DND-41 (cell line): ENCODE results near the gene STK32B.

Source experiments
- ATAC-seq: fragments of 200-7000 bp; cut with Tn5 transposase; 3 replicates; pipeline ENCODE4 v1.9.1; 2021; ENCODE audit warnings: low read depth; ENCODE audit not compliant: insufficient read depth
- DNase-seq: peaks from one replicate; pipeline ENCODE4 v3.0.0-alpha.2; 2020
- H2AFZ ChIP-seq: 2 replicates; pipeline ENCODE4 v1.6.0; 2012; ENCODE audit warnings: low read depth, low read length
- H3K27ac ChIP-seq: 2 replicates; pipeline ENCODE4 v1.5.1; 2012; ENCODE audit warnings: low read length, inconsistent platforms
- H3K27me3 ChIP-seq: fragments of 200-600 bp; sonication (generic); 2 replicates; pipeline ENCODE4 v1.6.0; 2012; ENCODE audit warnings: low read length, mild to moderate bottlenecking, inconsistent platforms; ENCODE audit not compliant: insufficient read depth, poor library complexity
- H3K36me3 ChIP-seq: 2 replicates; pipeline ENCODE4 v1.5.1; 2012; ENCODE audit warnings: low read length, inconsistent platforms; ENCODE audit not compliant: insufficient read depth
- H3K4me1 ChIP-seq: 2 replicates; pipeline ENCODE4 v1.5.1; 2012; ENCODE audit warnings: mild to moderate bottlenecking, low read length; ENCODE audit not compliant: insufficient read depth
- H3K4me2 ChIP-seq: 2 replicates; pipeline ENCODE4 v1.6.0; 2012; ENCODE audit warnings: mild to moderate bottlenecking, moderate library complexity, low read length, inconsistent platforms; ENCODE audit not compliant: insufficient read depth
- H3K4me3 ChIP-seq, 2 experiments: fragments of 200-600 bp in 1 of 2; shearing (Covaris generic) in 1 of 2; 2 replicates each; pipeline ENCODE4 v1.5.1; 2012 to 2016; ENCODE audit warnings: inconsistent platforms in 2 of 2, low read length in 2 of 2, mild to moderate bottlenecking in 2 of 2, low read depth in 1 of 2, moderate library complexity in 1 of 2
- H3K79me2 ChIP-seq: 2 replicates; pipeline ENCODE4 v1.6.0; 2012; ENCODE audit warnings: low read length, inconsistent platforms; ENCODE audit not compliant: insufficient read depth
- H3K9ac ChIP-seq: 2 replicates; pipeline ENCODE4 v1.6.0; 2012; ENCODE audit warnings: low read depth, mild to moderate bottlenecking, inconsistent platforms, low read length, moderate library complexity
- H3K9me3 ChIP-seq: 2 replicates; pipeline ENCODE4 v1.5.1; 2012; ENCODE audit warnings: low read length, moderate library complexity, mild to moderate bottlenecking, inconsistent platforms; ENCODE audit not compliant: insufficient read depth, severe bottlenecking
- H4K20me1 ChIP-seq: 2 replicates; pipeline ENCODE4 v1.6.0; 2012; ENCODE audit warnings: low read length; ENCODE audit not compliant: insufficient read depth
- CTCF ChIP-seq: IDR thresholded peaks from 2 replicates; pipeline ENCODE4 v1.5.1; 2012; ENCODE audit warnings: borderline replicate concordance, low read length, moderate library complexity, mild to moderate bottlenecking; ENCODE audit not compliant: poor library complexity, severe bottlenecking; ENCODE audit errors: extremely low read depth
- EZH2 ChIP-seq: IDR thresholded peaks from 3 replicates; pipeline ENCODE4 v1.6.1; 2012; ENCODE audit warnings: borderline replicate concordance, low read depth, mild to moderate bottlenecking, moderate library complexity, low read length, inconsistent platforms; ENCODE audit not compliant: severe bottlenecking

STK32B gene

GRCh38 chr4:5266991-5267390 lies 215.7 kb downstream of the STK32B start:
- DNase-seq = no peak
- no peak overlapping the region for H3K27ac ChIP-seq
- H2AFZ ChIP-seq = no peak overlapping the region
- H3K9ac ChIP-seq = no peak overlapping the region
- no peaks in the 10 kb centered on the region for H3K36me3 ChIP-seq
- H3K4me3 ChIP-seq = no peak overlapping the region
- peaks cover 4% of the 10 kb centered on the region; the same call in 1 of the 2 replicates for H4K20me1 ChIP-seq
- ATAC-seq = no peak
- H3K4me1 ChIP-seq = no peaks in the 10 kb centered on the region
- H3K9me3 ChIP-seq = no peaks in the 10 kb centered on the region
- H3K4me2 ChIP-seq = no peak overlapping the region
- no peaks in the 10 kb centered on the region for H3K27me3 ChIP-seq
- TF ChIP-seq CTCF (no peak), EZH2 (no peak)
- H3K79me2 ChIP-seq = no peaks in the 10 kb centered on the region

- H4K20me1 ChIP-seq = peaks cover 3% of the 10 kb centered on the region; the same call in 1 of the 2 replicates
- H3K4me1 ChIP-seq = no peaks in the 10 kb centered on the region
- TF ChIP-seq CTCF (no peak), EZH2 (no peak)
- H3K4me3 ChIP-seq = no peak overlapping the region
- H3K27ac ChIP-seq = no peak overlapping the region
- DNase-seq (no peak), ATAC-seq (no peak)
- H3K79me2 ChIP-seq = no peaks in the 10 kb centered on the region
- no peaks in the 10 kb centered on the region for H3K36me3 ChIP-seq
- H3K4me2 ChIP-seq = no peak overlapping the region
- H3K27me3 ChIP-seq = no peaks in the 10 kb centered on the region
- H3K9ac ChIP-seq = no peak overlapping the region
- no peaks in the 10 kb centered on the region for H3K9me3 ChIP-seq
- no peak overlapping the region for H2AFZ ChIP-seq
Observed at GRCh38 chr4:5267408-5267807, 216.1 kb downstream of the STK32B start.

- H2AFZ ChIP-seq = no peak overlapping the region
- no peaks in the 10 kb centered on the region for H3K4me1 ChIP-seq
- H3K9ac ChIP-seq = no peak overlapping the region
- no peak overlapping the region for H3K4me2 ChIP-seq
- H3K4me3 ChIP-seq = no peak overlapping the region
- TF ChIP-seq CTCF = no peak
- TF ChIP-seq EZH2 = no peak
- ATAC-seq (no peak), DNase-seq (no peak)
- no peaks in the 10 kb centered on the region for H3K36me3 ChIP-seq
- no peaks in the 10 kb centered on the region for H3K27me3 ChIP-seq
- no peaks in the 10 kb centered on the region for H3K79me2 ChIP-seq
- H3K9me3 ChIP-seq = no peaks in the 10 kb centered on the region
- H4K20me1 ChIP-seq = no peaks in the 10 kb centered on the region; the same call in 1 of the 2 replicates
- H3K27ac ChIP-seq = no peak overlapping the region
Observed at GRCh38 chr4:5276475-5277075, 225.3 kb downstream of the STK32B start.

- H3K27ac ChIP-seq = no peak overlapping the region
- H3K9ac ChIP-seq = no peak overlapping the region
- H4K20me1 ChIP-seq = no peaks in the 10 kb centered on the region; the same call in 1 of the 2 replicates
- DNase-seq (no peak), ATAC-seq (no peak)
- H2AFZ ChIP-seq = no peak overlapping the region
- H3K9me3 ChIP-seq = no peaks in the 10 kb centered on the region
- no peaks in the 10 kb centered on the region for H3K4me1 ChIP-seq
- no peak overlapping the region for H3K4me2 ChIP-seq
- no peak overlapping the region for H3K4me3 ChIP-seq
- H3K27me3 ChIP-seq = no peaks in the 10 kb centered on the region
- TF ChIP-seq CTCF = no peak
- TF ChIP-seq EZH2 = no peak
- H3K79me2 ChIP-seq = no peaks in the 10 kb centered on the region
- no peaks in the 10 kb centered on the region for H3K36me3 ChIP-seq
Observed at GRCh38 chr4:5277079-5277478, 225.8 kb downstream of the STK32B start.
